UCSD-AML1 (cell line): Measurements from ENCODE around the gene BCL6.
A peak's percentile ranks its signal among the peaks of the same experiment; 100 is the strongest.
"Not testable (repeated sequence)": the region's sequence is repeated elsewhere in the genome, so short reads cannot be mapped to it uniquely, and the experiment has no call there.

Experiments
- DNase-seq: peaks from one replicate; lab custom pipeline; 2025; ENCODE audit not compliant: unreplicated experiment; lab: John Stamatoyannopoulos, UW

The BCL6 gene

DNA sequence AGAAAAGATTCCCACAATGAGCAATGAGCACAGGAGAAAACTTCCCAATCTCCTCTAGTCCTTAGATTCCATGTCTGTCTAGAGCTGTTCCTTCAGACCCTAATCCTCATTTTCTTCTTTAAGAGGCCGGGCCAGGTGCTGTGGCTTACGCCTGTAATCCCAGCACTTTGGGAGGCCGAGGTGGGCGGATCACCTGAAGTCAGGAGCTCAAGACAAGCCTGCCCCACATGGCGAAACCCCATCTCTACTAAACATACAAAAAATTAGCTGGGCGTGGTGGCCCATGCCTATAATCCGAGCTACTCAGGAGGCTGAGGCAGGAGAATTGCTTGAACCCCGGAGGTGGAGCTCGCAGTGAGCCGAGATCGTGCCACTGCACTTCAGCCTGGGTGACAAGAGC, 63.5 kb downstream of the BCL6 start:
- not testable (repeated sequence) for DNase-seq

DNA sequence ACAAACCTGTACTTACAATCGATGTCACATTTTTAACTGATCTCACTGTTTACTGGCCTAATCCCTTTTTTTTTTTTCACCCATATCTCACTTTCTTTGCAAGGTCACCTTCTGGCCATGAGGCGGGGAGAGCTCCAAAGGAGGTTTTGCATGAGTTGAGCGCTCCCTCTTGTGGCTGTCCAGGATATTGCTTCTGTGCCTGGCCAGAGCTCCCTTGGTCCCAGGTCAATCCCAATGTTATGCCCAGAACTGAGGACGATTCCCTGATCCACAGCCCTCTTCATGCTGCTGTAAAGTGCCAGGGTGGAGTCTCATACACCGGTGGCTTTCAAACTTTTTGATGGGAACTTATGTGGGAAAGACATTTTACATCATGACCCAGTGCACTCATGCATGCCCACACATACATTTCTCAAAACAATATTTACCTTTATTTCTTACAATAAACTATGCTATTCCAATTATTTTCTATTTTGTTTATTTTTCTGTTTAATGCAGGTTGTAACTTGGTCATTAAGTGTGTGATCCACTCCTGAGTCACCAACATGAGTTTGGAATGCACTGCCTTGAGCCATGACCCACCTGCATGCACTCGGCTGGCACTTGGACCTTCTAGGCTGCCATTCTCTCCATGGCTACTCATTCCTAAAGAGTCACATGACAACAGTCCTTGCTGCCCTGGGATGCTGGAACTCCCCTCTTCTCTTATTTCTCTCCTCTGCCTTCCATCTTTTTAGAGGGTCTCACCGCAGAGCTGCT, 65.5 kb downstream of the BCL6 start:
- DNase-seq, result peak; percentile 61

DNA sequence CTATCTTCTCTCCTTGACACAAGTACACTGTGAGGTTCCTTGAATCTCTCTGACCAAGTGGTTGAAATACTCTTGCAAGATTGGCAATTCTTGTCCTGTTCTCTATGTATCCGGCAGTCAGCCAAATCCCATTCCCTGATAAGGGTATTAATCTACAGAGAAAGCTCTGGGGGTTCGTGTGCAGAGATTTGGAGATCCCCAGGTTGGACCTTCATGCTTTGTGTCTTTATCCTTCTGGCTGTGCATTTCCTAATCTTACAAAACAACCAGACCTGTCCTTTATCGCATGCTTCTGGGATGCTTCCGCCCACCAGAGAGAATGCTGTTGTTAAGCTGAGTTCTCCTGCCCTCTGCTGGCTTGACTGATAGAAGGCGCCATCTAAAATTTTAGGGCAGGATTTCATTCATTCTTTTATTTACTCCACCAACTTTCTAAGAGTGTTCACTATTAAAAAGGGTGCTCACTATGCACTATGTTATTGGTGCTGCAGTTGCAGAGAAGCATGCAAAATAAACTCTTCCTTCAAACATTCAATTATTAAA, 66.5 kb downstream of the BCL6 start:
- peak; percentile 14 for DNase-seq

DNA sequence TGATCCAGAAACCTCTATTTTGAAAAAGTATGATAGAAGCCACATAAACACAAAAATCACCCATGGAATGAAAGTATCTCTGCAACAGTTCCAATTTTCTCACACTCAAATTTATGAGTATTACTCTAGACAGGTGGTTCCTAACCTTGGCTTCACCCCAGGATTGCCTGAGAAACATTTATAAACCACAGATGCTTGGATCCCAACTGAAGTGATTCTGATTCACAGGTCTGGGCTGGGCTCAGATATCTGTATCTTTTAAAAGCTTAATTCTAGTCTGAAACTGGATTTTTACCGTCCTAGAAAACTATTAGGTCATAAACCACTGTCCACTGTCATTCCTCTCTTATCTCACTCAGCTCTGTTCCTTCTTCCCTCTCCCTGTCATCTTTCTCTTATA, 67.7 kb downstream of the BCL6 start:
- no peak for DNase-seq

DNA sequence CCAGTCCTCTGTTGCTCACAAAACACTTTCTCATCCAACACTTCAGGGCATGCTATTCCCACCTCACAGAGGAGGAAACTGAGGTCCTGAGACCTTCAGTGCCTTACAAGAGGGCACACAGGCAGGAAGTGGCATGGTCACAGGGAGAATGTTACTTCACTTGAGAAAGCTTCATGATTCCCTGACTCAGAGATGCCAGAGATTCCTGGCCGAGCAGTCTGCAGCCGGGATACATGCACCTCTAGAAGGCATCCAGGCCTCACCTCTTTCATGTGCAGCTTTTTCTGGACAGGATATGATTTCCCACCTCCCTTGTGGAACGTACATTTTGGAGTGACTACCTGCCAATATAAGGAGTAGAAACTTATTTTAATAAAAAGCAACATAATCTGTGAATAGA, 72.3 kb downstream of the BCL6 start:
- DNase-seq, result no peak
